Endothelial cell of umbilical vein (primary cell): ENCODE results near the gene MIA2. TPM values are rescaled to one million over a fixed set of nuclear protein-coding genes. Genes with fewer than 3 reads are reported as not detected.

ENCODE experiments used
- BruUV-seq: library from RNA; stranded (reverse); fragments of 400-500 nt; replicated peaks from 2 replicates; lab custom pipeline; 2021; lab: Mats Ljungman, UMichigan
- CTCF ChIA-PET: fragments of 300-600, 350-600 bp; sonication (Branson Sonifier 250); formaldehyde crosslinking; loops from one replicate; lab custom pipeline; 2021; ENCODE audit warnings: antibody characterized with exemption, inconsistent platforms; lab: Charles Lee
- POLR2A ChIA-PET: fragments of 300-600, 350-600 bp; sonication (Branson Sonifier 250); formaldehyde crosslinking; loops from one replicate; lab custom pipeline; 2021; ENCODE audit warnings: antibody characterized with exemption, inconsistent platforms; lab: Charles Lee
- DNase-seq: peaks from one replicate; pipeline ENCODE4 v3.0.0-alpha.2; 2011; ENCODE audit warnings: low read depth, low spot score
- FAIRE-seq: peaks from 2 replicates; lab custom pipeline; 2011; peaks lifted over from hg19 to GRCh38; lab: Jason Lieb, UNC
- H2AFZ ChIP-seq: 2 replicates; pipeline ENCODE4 v1.6.0; 2012; ENCODE audit warnings: low read depth, low read length, control low read depth, inconsistent platforms
- H3K27ac ChIP-seq: 2 replicates; pipeline ENCODE4 v1.5.1; 2011; ENCODE audit warnings: low read depth, mild to moderate bottlenecking, control low read depth, low read length, moderate library complexity; ENCODE audit not compliant: insufficient read depth
- H3K27me3 ChIP-seq, 2 experiments: 2 replicates each; pipeline versions ENCODE4 v1.6.0 to v1.6.1; 2011; ENCODE audit warnings: low read length in 2 of 2, mixed read lengths in 1 of 2; ENCODE audit not compliant: control insufficient read depth in 2 of 2, insufficient read depth in 2 of 2
- H3K36me3 ChIP-seq, 2 experiments: 2 replicates in 1 of 2; 3 replicates in 1 of 2; pipeline ENCODE4 v1.5.1; 2011; ENCODE audit warnings: low read length in 2 of 2, mild to moderate bottlenecking in 1 of 2, moderate library complexity in 1 of 2; ENCODE audit not compliant: control insufficient read depth in 2 of 2, insufficient read depth in 2 of 2; ENCODE audit errors: extremely low read depth in 1 of 2
- H3K4me1 ChIP-seq: 3 replicates; pipeline ENCODE4 v1.5.1; 2011; ENCODE audit warnings: mild to moderate bottlenecking, low read length; ENCODE audit not compliant: control insufficient read depth, insufficient read depth; ENCODE audit errors: extremely low read depth
- H3K4me2 ChIP-seq: 2 replicates; pipeline ENCODE4 v1.6.1; 2011; ENCODE audit warnings: low read length, control low read depth, mixed read lengths; ENCODE audit not compliant: insufficient read depth
- H3K4me3 ChIP-seq, 3 experiments: fragments of 200-600 bp in 1 of 3; sonication (generic), shearing (Covaris generic) in 1 of 3; replicated peaks in 1 of 3; 2 replicates each; pipeline ENCODE4 v1.5.1; 2011 to 2016; ENCODE audit warnings: control low read depth in 3 of 3, low read length in 3 of 3, mild to moderate bottlenecking in 2 of 3, inconsistent platforms in 1 of 3, low read depth in 1 of 3, moderate library complexity in 1 of 3; ENCODE audit not compliant: insufficient read depth in 1 of 3
- H3K79me2 ChIP-seq: 2 replicates; pipeline ENCODE4 v1.6.0; 2012; ENCODE audit warnings: low read length, inconsistent platforms; ENCODE audit not compliant: control insufficient read depth, insufficient read depth
- H3K9ac ChIP-seq: replicated peaks from 2 replicates; pipeline ENCODE3; 2011; ENCODE audit warnings: low read length, control low read depth; ENCODE audit not compliant: insufficient read depth; ENCODE audit errors: extremely low read depth
- H3K9me1 ChIP-seq: replicated peaks from 3 replicates; pipeline ENCODE4 v1.6.0; 2011; ENCODE audit warnings: mild to moderate bottlenecking, low read length; ENCODE audit not compliant: control insufficient read depth, insufficient read depth; ENCODE audit errors: extremely low read depth
- H3K9me3 ChIP-seq: replicated peaks from 2 replicates; pipeline ENCODE4 v1.5.1; 2012; ENCODE audit warnings: low read length, inconsistent platforms; ENCODE audit not compliant: control insufficient read depth, insufficient read depth
- H4K20me1 ChIP-seq: replicated peaks from 2 replicates; pipeline ENCODE3; 2011; ENCODE audit warnings: mild to moderate bottlenecking, low read length; ENCODE audit not compliant: control insufficient read depth, insufficient read depth; ENCODE audit errors: extremely low read depth
- CTCF ChIP-seq, 2 donors: IDR thresholded peaks; 1 replicate in 1 of 2; 2 replicates in 1 of 2; pipeline ENCODE4 v1.5.1; 2011; ENCODE audit warnings: low read length in 2 of 2, mild to moderate bottlenecking in 2 of 2, moderate library complexity in 2 of 2, control low read depth in 1 of 2, inconsistent platforms in 1 of 2, low read depth in 1 of 2; ENCODE audit not compliant: insufficient read depth in 1 of 2; ENCODE audit errors: extremely low read depth in 1 of 2
- FOS ChIP-seq: IDR thresholded peaks from 2 replicates; pipeline ENCODE4 v1.6.1; 2011; ENCODE audit warnings: mild to moderate bottlenecking, low read length, moderate library complexity, borderline replicate concordance; ENCODE audit not compliant: insufficient read depth
- GATA2 ChIP-seq: IDR thresholded peaks from 2 replicates; pipeline ENCODE4 v1.7.0; 2011; ENCODE audit warnings: low read depth, mild to moderate bottlenecking, moderate library complexity, mixed read lengths, low read length; ENCODE audit not compliant: insufficient read length, insufficient read depth
- JUN ChIP-seq: IDR thresholded peaks from 2 replicates; pipeline ENCODE4 v1.6.1; 2011; ENCODE audit warnings: borderline replicate concordance, low read depth; ENCODE audit not compliant: insufficient read length, insufficient read depth
- MAX ChIP-seq: IDR thresholded peaks from 2 replicates; pipeline ENCODE4 v1.6.1; 2011; ENCODE audit not compliant: insufficient read depth, insufficient read length
- MYC ChIP-seq: IDR thresholded peaks from one replicate; pipeline ENCODE4 v1.6.1; 2011; ENCODE audit warnings: mild to moderate bottlenecking, low read depth, low read length
- POLR2A ChIP-seq: IDR thresholded peaks from 2 replicates; pipeline ENCODE4 v1.6.1; 2012; ENCODE audit warnings: low read depth, mild to moderate bottlenecking, control low read depth, low read length
- POLR2AphosphoS5 ChIP-seq: IDR thresholded peaks from 2 replicates; pipeline ENCODE4 v1.6.1; 2012; ENCODE audit warnings: low read depth, mild to moderate bottlenecking, control low read depth, low read length, moderate library complexity; ENCODE audit not compliant: insufficient read depth
- dilution Hi-C: fragments of 300-500 bp; cut with MboI; formaldehyde crosslinking; loops from one replicate; pipeline ENCODE4 v1.15.0; 2019; ENCODE audit warnings: low sequenced_read_pairs; ENCODE audit not compliant: extremely low pct_ligation_motif_present
- intact Hi-C: fragments of 100-400 bp; cut with micrococcal nuclease; formaldehyde crosslinking; loops from one replicate; pipeline ENCODE4 v1.10.0; 2022
- polyA plus RNA-seq, 4 experiments: library from polyadenylated mRNA; depleted of rRNA in 3 of 4; stranded (reverse) in 3 of 4; unstranded in 1 of 4; fragments of >200 nt; gene quantifications; 2 replicates each; pipeline versions ENCODE4 v1.2.1 to v1.2.3, GENCODE V29; 2011 to 2012; ENCODE audit warnings: missing spikeins in 1 of 4
- total RNA-seq: library from RNA; stranded (reverse); gene quantifications from 2 replicates; pipeline ENCODE4 v1.2.3, GENCODE V29; 2021

MIA2 gene
- total and polyA plus RNA-seq, 2 donors (not counting 3 experiments of a cell fraction or from before 2014, with no cell fraction given) = 9.4 to 14.9 TPM

GRCh38 chr14:39426605-39427004 lies 192.9 kb downstream of the MIA2 start:
- H3K79me2 ChIP-seq = peaks cover 45% of the 10 kb centered on the region
- no peak overlapping the region for H3K27ac ChIP-seq
- TF ChIP-seq CTCF (IDR thresholded peaks at IDR 0.05; ENCODE audit: extremely low read depth in 1 of 2, insufficient read depth in 1 of 2, low read depth in 1 of 2, low read length in 2 of 2) (peak in 1 of 2 donors; percentile 3), MYC (no peak), POLR2A (no peak)
- intact Hi-C loops = loop anchor here (1.0 to 2.0 kb wide), 2 partner anchors 196 to 319 kb away; no protein-coding TSS in a partner anchor
- H2AFZ ChIP-seq = peak overlapping the region; percentile 28
- CTCF ChIA-PET = interaction anchor here (0.5 to 3.3 kb wide), 44 partner anchors 8 to 1028 kb away, joined by 3 to 35 read pairs (median 5); partner anchors contain the start of genes GEMIN2, MIA2, PNN and SEC23A
- no peaks in the 10 kb centered on the region for H3K9me3 ChIP-seq
- POLR2A ChIA-PET = interaction anchor here (0.7 to 1.4 kb wide), 2 partner anchors 257 to 324 kb away, joined by 4 read pairs; partner anchors contain the start of genes SEC23A and TRAPPC6B
- peak; percentile 64 for FAIRE-seq
- H3K4me2 ChIP-seq = peak overlapping the region; percentile 65
- no peaks in the 10 kb centered on the region for H3K9me1 ChIP-seq
- H3K4me3 ChIP-seq = peak overlapping the region in 1 of 3 experiments; percentile 42
- H3K36me3 ChIP-seq = no peaks in the 10 kb centered on the region
- dilution Hi-C loops = no loop called here
- no TSS peak for BruUV-seq
- DNase-seq = peak; percentile 77
- H3K4me1 ChIP-seq = peaks cover 31% of the 10 kb centered on the region
- H4K20me1 ChIP-seq = peaks cover 2% of the 10 kb centered on the region
- peak overlapping the region; percentile 34 for H3K9ac ChIP-seq
- no peaks in the 10 kb centered on the region for H3K27me3 ChIP-seq

GRCh38 chr14:39428118-39428517 lies 194.4 kb downstream of the MIA2 start:
- no TSS peak for BruUV-seq
- H3K27ac ChIP-seq = no peak overlapping the region
- ChIA-PET POLR2A (no interaction called here), CTCF (interaction anchor here (1.0 to 3.3 kb wide), 3 partner anchors 258 to 325 kb away, joined by 3 to 35 read pairs (median 24); partner anchors contain the start of genes SEC23A and TRAPPC6B)
- H3K9ac ChIP-seq = no peak overlapping the region
- intact Hi-C loops = no loop called here
- no peaks in the 10 kb centered on the region for H3K9me3 ChIP-seq
- peaks cover 41% of the 10 kb centered on the region for H3K79me2 ChIP-seq
- no peak for TF ChIP-seq FOS
- TF ChIP-seq MAX = no peak
- TF ChIP-seq CTCF (IDR thresholded peaks at IDR 0.05; ENCODE audit: extremely low read depth in 1 of 2, insufficient read depth in 1 of 2, low read depth in 1 of 2, low read length in 2 of 2) = no peak
- TF ChIP-seq MYC = no peak
- no peak for TF ChIP-seq POLR2AphosphoS5
- TF ChIP-seq JUN = no peak
- TF ChIP-seq GATA2 = no peak
- dilution Hi-C loops = no loop called here
- FAIRE-seq (no peak), DNase-seq (no peak)
- no peak overlapping the region for H2AFZ ChIP-seq
- H3K36me3 ChIP-seq = no peaks in the 10 kb centered on the region
- no peak overlapping the region for H3K4me2 ChIP-seq
- no peaks in the 10 kb centered on the region for H3K27me3 ChIP-seq
- no peak overlapping the region for H3K4me3 ChIP-seq
- no peaks in the 10 kb centered on the region for H3K9me1 ChIP-seq
- H4K20me1 ChIP-seq = peaks cover 2% of the 10 kb centered on the region
- H3K4me1 ChIP-seq = peaks cover 32% of the 10 kb centered on the region
